GM12878 (cell line): ENCODE data around the gene DAB2IP. TPM values are rescaled to one million over a fixed set of nuclear protein-coding genes. Genes with fewer than 3 reads are reported as not detected.

Source experiments
- ATAC-seq: fragments of 200-7000 bp; cut with Tn5 transposase; 3 replicates; pipeline ENCODE4 v1.9.1; 2020; ENCODE audit warnings: mild to moderate bottlenecking, moderate library complexity
- BruUV-seq: library from RNA; stranded (reverse); fragments of 400-500 nt; replicated peaks from 2 replicates; lab custom pipeline; 2021; lab: Mats Ljungman, UMichigan
- CTCF ChIA-PET: fragments of 300-600 bp; sonication (Branson Sonifier 250); formaldehyde crosslinking; extraction: SDS; loops from one replicate; lab custom pipeline; 2021; ENCODE audit warnings: inconsistent platforms; lab: Yijun Ruan, JAX
- POLR2A ChIA-PET: fragments of 350-600 bp; formaldehyde crosslinking; extraction: SDS; loops from one replicate; lab custom pipeline; 2021; ENCODE audit warnings: inconsistent platforms; lab: Charles Lee
- RAD21 ChIA-PET: fragments of 300-600 bp; sonication (Branson Sonifier 250); formaldehyde crosslinking; loops from one replicate; lab custom pipeline; 2023; ENCODE audit warnings: antibody characterized with exemption; ENCODE audit not compliant: unreplicated experiment; lab: Charles Lee
- SMC1A ChIA-PET: fragments of 300-600 bp; sonication (Branson Sonifier 250); formaldehyde crosslinking; loops from one replicate; lab custom pipeline; 2023; ENCODE audit not compliant: unreplicated experiment, uncharacterized antibody; lab: Charles Lee
- DNase-seq: peaks from one replicate; pipeline ENCODE4 v3.0.0-alpha.2; 2011; ENCODE audit warnings: low read depth, low spot score
- FAIRE-seq: peaks from 3 replicates; lab custom pipeline; 2011; peaks lifted over from hg19 to GRCh38; lab: Jason Lieb, UNC
- H2AFZ ChIP-seq: 2 replicates; pipeline ENCODE4 v1.6.0; 2011; ENCODE audit warnings: low read depth, low read length, control low read depth; ENCODE audit not compliant: control insufficient read depth
- H3K27ac ChIP-seq: 2 replicates; pipeline ENCODE4 v1.5.1; 2011; ENCODE audit warnings: control low read depth; ENCODE audit not compliant: control insufficient read depth, insufficient read depth
- H3K27me3 ChIP-seq, 2 experiments: replicated peaks in 1 of 2; 2 replicates each; pipeline versions ENCODE4 v1.6.0 to v1.6.1; 2011; ENCODE audit warnings: low read length in 1 of 2; ENCODE audit not compliant: control insufficient read depth in 2 of 2, insufficient read depth in 2 of 2
- H3K36me3 ChIP-seq, 2 experiments: 2 replicates each; pipeline ENCODE4 v1.5.1; 2011; ENCODE audit warnings: low read length in 1 of 2; ENCODE audit not compliant: control insufficient read depth in 2 of 2, insufficient read depth in 2 of 2
- H3K4me1 ChIP-seq: 2 replicates; pipeline ENCODE4 v1.6.1; 2011; ENCODE audit warnings: mild to moderate bottlenecking, low read length, moderate library complexity, mixed read lengths; ENCODE audit not compliant: control insufficient read depth, insufficient read depth
- H3K4me2 ChIP-seq: 2 replicates; pipeline ENCODE4 v1.6.0; 2011; ENCODE audit warnings: control low read depth; ENCODE audit not compliant: control insufficient read depth, insufficient read depth
- H3K4me3 ChIP-seq: fragments of 200-600 bp; sonication (generic); 2 replicates; pipeline ENCODE4 v1.5.1; 2016
- H3K79me2 ChIP-seq: 2 replicates; pipeline ENCODE4 v1.6.0; 2011; ENCODE audit warnings: low read length; ENCODE audit not compliant: control insufficient read depth, insufficient read depth
- H3K9ac ChIP-seq: 2 replicates; pipeline ENCODE4 v1.8.0; 2011; ENCODE audit warnings: low read length, control low read depth, mixed read lengths; ENCODE audit not compliant: control insufficient read depth, insufficient read depth
- H3K9me3 ChIP-seq: replicated peaks from 3 replicates; pipeline ENCODE4 v1.5.1; 2011; ENCODE audit warnings: mild to moderate bottlenecking, low read length; ENCODE audit not compliant: control insufficient read depth, insufficient read depth
- H4K20me1 ChIP-seq: 2 replicates; pipeline ENCODE4 v1.6.0; 2011; ENCODE audit not compliant: control insufficient read depth, insufficient read depth
- HDGF ChIP-seq: fragments of 450-650 bp; IDR thresholded peaks from 2 replicates; pipeline ENCODE4 v1.6.1; 2016; ENCODE audit warnings: antibody characterized with exemption
- IKZF1 ChIP-seq: fragments of 450-650 bp; conservative IDR thresholded peaks from 2 replicates; pipeline ENCODE4 v1.6.1; 2017; ENCODE audit warnings: antibody characterized with exemption, mild to moderate bottlenecking
- KDM1A ChIP-seq: fragments of 200-600 bp; sonication (generic); IDR thresholded peaks from 2 replicates; pipeline ENCODE4 v1.6.1; 2016; ENCODE audit warnings: borderline replicate concordance
- SP1 ChIP-seq: IDR thresholded peaks from one replicate; pipeline ENCODE4 v1.6.1; 2011; ENCODE audit warnings: low read depth, low read length
- TCF3 ChIP-seq: IDR thresholded peaks from 2 replicates; pipeline ENCODE4 v1.6.1; 2012; ENCODE audit warnings: low read depth, mild to moderate bottlenecking, low read length, borderline replicate concordance; ENCODE audit not compliant: insufficient read depth
- WGBS: methylation state at CpG from one replicate; pipeline ENCODE4 v1.1.6; 2016; ENCODE audit warnings: low lambda C conversion rate; ENCODE audit not compliant: insufficient replicate concordance, insufficient coverage; ENCODE audit errors: missing lambda C conversion rate; 5-methylcytosine and 5-hydroxymethylcytosine counted together
- in situ Hi-C: fragments of 300-500 bp; cut with MboI; formaldehyde crosslinking; loops from 9 replicates; pipeline ENCODE4 v1.14.3; 2018; ENCODE audit warnings: mixed read lengths
- intact Hi-C: fragments of 100-400 bp; cut with micrococcal nuclease; formaldehyde crosslinking; loops from one replicate; pipeline ENCODE4 v1.14.2; 2022; ENCODE audit not compliant: unreplicated experiment
- polyA plus RNA-seq, 11 experiments: library from polyadenylated mRNA; depleted of rRNA in 4 of 11; unstranded in 6 of 11; stranded (reverse) in 5 of 11; fragments of >200 nt; fragmentation: Nextera tagmentation in 4 of 11; fragmentation: Illumina TruSeq in 1 of 11; extraction: Ambion mirVana in 4 of 11; extraction: Trizol in 1 of 11; gene quantifications; 1 replicate in 1 of 11; 2 replicates in 10 of 11; pipeline versions ENCODE4 v1.2.1 to v1.2.3, GENCODE V29; 2011 to 2016; ENCODE audit warnings: inconsistent platforms in 2 of 11, missing spikeins in 2 of 11, low read depth in 1 of 11
- total RNA-seq, 4 experiments: library from RNA; depleted of rRNA in 3 of 4; stranded (reverse); fragments of >200 nt in 3 of 4; fragmentation: Illumina TruSeq in 1 of 4; extraction: Trizol in 1 of 4; gene quantifications; 2 replicates each; pipeline versions ENCODE4 v1.2.1 to v1.2.3, GENCODE V29; 2013 to 2021
- TF ChIP-seq, protein P1 (sequence below): IDR thresholded peaks from 2 replicates; pipeline ENCODE4 v1.6.1; 2012; ENCODE audit warnings: low read depth, low read length, improper control_type of control experiment
- TF ChIP-seq, protein P2 (sequence below): fragments of 450-650 bp; formaldehyde crosslinking; IDR thresholded peaks from 2 replicates; pipeline ENCODE4 v1.4.0; 2022; ENCODE audit warnings: mild to moderate bottlenecking, moderate library complexity
- TF ChIP-seq, protein P3 (sequence below): fragments of 450-650 bp; IDR thresholded peaks from 2 replicates; pipeline ENCODE4 v1.6.1; 2018; ENCODE audit warnings: mild to moderate bottlenecking, low read depth, moderate library complexity; ENCODE audit not compliant: partially characterized antibody
- TF ChIP-seq, protein P4 (sequence below): fragments of 450-650 bp; IDR thresholded peaks from 2 replicates; pipeline ENCODE4 v1.6.1; 2017; ENCODE audit warnings: low read depth, mild to moderate bottlenecking, moderate library complexity
- TF ChIP-seq, protein P5 (sequence below): IDR thresholded peaks from 2 replicates; pipeline ENCODE4 v1.6.1; 2011; ENCODE audit warnings: low read depth, mild to moderate bottlenecking, low read length, moderate library complexity, borderline replicate concordance; ENCODE audit errors: extremely low read depth

The DAB2IP gene
- total and polyA plus RNA-seq, 10 of the 15 experiments (the other 5 are each of a cell fraction or from before 2014, with no cell fraction given) = 0.03 to 0.38 (median 0.14) TPM; not detected in 6

DNA sequence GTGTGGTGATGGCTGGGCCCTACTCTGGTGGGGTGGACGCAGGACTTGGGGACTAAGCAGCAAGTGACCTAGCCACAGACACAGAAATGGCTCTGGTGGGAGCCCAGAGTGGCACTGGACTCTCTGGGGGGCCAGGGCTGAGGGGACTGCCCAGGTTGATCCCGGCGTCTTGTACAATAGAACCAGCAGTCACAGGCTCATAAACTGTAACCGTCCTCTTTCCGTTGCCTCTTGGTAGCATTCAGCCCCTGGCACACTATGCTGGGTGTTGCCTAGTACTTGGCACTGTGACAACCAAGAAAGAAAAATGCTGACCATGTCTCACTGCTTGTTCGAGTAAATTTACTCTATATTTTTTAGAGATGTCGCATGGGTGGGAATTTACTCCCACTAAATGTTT, 80.5 kb downstream of the DAB2IP start:
- no peaks in the 10 kb centered on the region for H3K79me2 ChIP-seq
- no peaks in the 10 kb centered on the region; the same call in 1 of the 2 replicates for H3K4me1 ChIP-seq
- CTCF ChIA-PET = interaction anchor here (1.3 kb wide), 1 partner anchor 44 kb away, joined by 4 read pairs; no protein-coding TSS in a partner anchor
- H3K4me2 ChIP-seq = no peak overlapping the region
- intact Hi-C loops (no loop called here), in situ Hi-C loops (no loop called here)
- no peak overlapping the region for H3K9ac ChIP-seq
- DNase-seq (no peak), ATAC-seq (no peak), FAIRE-seq (no peak)
- POLR2A ChIA-PET = no interaction called here
- H3K27ac ChIP-seq = no peak overlapping the region
- peaks cover 7 to 9% of the 10 kb centered on the region in 2 experiments; a peak in 3 of 4 replicates for H3K27me3 ChIP-seq
- H3K36me3 ChIP-seq = no peaks in the 10 kb centered on the region
- H3K9me3 ChIP-seq = no peaks in the 10 kb centered on the region
- 78% methylated on average over 7 of the region's 7 CpGs for WGBS
- no peak overlapping the region for H2AFZ ChIP-seq
- H3K4me3 ChIP-seq = no peak overlapping the region
- no TSS peak for BruUV-seq
- RAD21 ChIA-PET = no interaction called here
- H4K20me1 ChIP-seq = no peaks in the 10 kb centered on the region; the same call in 1 of the 2 replicates
- SMC1A ChIA-PET = no interaction called here
- no peak for TF ChIP-seq KDM1A
- no peak for TF ChIP-seq IKZF1
- no peak for TF ChIP-seq TCF3
- no peak for TF ChIP-seq SP1
- TF ChIP-seq, protein P1, sequence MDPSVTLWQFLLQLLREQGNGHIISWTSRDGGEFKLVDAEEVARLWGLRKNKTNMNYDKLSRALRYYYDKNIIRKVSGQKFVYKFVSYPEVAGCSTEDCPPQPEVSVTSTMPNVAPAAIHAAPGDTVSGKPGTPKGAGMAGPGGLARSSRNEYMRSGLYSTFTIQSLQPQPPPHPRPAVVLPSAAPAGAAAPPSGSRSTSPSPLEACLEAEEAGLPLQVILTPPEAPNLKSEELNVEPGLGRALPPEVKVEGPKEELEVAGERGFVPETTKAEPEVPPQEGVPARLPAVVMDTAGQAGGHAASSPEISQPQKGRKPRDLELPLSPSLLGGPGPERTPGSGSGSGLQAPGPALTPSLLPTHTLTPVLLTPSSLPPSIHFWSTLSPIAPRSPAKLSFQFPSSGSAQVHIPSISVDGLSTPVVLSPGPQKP = no peak
- TF ChIP-seq, protein P2, sequence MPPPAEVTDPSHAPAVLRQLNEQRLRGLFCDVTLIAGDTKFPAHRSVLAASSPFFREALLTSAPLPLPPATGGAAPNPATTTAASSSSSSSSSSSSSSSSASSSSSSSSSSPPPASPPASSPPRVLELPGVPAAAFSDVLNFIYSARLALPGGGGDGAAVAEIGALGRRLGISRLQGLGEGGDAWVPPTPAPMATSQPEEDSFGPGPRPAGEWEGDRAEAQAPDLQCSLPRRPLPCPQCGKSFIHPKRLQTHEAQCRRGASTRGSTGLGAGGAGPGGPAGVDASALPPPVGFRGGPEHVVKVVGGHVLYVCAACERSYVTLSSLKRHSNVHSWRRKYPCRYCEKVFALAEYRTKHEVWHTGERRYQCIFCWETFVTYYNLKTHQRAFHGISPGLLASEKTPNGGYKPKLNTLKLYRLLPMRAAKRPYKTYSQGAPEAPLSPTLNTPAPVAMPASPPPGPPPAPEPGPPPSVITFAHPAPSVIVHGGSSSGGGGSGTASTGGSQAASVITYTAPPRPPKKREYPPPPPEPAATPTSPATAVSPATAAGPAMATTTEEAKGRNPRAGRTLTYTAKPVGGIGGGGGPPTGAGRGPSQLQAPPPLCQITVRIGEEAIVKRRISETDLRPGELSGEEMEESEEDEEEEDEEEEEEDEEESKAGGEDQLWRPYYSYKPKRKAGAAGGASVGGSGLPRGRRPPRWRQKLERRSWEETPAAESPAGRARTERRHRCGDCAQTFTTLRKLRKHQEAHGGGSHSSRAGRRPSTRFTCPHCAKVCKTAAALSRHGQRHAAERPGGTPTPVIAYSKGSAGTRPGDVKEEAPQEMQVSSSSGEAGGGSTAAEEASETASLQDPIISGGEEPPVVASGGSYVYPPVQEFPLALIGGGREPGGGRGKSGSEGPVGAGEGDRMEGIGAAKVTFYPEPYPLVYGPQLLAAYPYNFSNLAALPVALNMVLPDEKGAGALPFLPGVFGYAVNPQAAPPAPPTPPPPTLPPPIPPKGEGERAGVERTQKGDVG = no peak
- TF ChIP-seq HDGF = no peak
- TF ChIP-seq, protein P3, sequence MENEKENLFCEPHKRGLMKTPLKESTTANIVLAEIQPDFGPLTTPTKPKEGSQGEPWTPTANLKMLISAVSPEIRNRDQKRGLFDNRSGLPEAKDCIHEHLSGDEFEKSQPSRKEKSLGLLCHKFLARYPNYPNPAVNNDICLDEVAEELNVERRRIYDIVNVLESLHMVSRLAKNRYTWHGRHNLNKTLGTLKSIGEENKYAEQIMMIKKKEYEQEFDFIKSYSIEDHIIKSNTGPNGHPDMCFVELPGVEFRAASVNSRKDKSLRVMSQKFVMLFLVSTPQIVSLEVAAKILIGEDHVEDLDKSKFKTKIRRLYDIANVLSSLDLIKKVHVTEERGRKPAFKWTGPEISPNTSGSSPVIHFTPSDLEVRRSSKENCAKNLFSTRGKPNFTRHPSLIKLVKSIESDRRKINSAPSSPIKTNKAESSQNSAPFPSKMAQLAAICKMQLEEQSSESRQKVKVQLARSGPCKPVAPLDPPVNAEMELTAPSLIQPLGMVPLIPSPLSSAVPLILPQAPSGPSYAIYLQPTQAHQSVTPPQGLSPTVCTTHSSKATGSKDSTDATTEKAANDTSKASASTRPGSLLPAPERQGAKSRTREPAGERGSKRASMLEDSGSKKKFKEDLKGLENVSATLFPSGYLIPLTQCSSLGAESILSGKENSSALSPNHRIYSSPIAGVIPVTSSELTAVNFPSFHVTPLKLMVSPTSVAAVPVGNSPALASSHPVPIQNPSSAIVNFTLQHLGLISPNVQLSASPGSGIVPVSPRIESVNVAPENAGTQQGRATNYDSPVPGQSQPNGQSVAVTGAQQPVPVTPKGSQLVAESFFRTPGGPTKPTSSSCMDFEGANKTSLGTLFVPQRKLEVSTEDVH = no peak
- TF ChIP-seq, protein P4, sequence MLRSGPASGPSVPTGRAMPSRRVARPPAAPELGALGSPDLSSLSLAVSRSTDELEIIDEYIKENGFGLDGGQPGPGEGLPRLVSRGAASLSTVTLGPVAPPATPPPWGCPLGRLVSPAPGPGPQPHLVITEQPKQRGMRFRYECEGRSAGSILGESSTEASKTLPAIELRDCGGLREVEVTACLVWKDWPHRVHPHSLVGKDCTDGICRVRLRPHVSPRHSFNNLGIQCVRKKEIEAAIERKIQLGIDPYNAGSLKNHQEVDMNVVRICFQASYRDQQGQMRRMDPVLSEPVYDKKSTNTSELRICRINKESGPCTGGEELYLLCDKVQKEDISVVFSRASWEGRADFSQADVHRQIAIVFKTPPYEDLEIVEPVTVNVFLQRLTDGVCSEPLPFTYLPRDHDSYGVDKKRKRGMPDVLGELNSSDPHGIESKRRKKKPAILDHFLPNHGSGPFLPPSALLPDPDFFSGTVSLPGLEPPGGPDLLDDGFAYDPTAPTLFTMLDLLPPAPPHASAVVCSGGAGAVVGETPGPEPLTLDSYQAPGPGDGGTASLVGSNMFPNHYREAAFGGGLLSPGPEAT = no peak
- TF ChIP-seq, protein P5, sequence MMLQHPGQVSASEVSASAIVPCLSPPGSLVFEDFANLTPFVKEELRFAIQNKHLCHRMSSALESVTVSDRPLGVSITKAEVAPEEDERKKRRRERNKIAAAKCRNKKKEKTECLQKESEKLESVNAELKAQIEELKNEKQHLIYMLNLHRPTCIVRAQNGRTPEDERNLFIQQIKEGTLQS = no peak
